Brain microvascular endothelial cell (primary cell): ENCODE results near the gene LAMB4.

Source experiments
- DNase-seq: peaks from one replicate; pipeline ENCODE4 v3.0.0-alpha.2; 2020
- H3K27ac ChIP-seq: fragments of 250-450 bp; sonication (Bioruptor Pico); 2 replicates; pipeline ENCODE4 v1.5.1; 2020; ENCODE audit warnings: mild to moderate bottlenecking, moderate library complexity
- H3K27me3 ChIP-seq: fragments of 250-450 bp; sonication (Bioruptor Pico); replicated peaks from 2 replicates; pipeline ENCODE4 v1.5.1; 2020; ENCODE audit warnings: mild to moderate bottlenecking
- H3K36me3 ChIP-seq: fragments of 250-450 bp; sonication (Bioruptor Pico); replicated peaks from 2 replicates; pipeline ENCODE4 v1.5.1; 2020; ENCODE audit warnings: mild to moderate bottlenecking
- H3K4me3 ChIP-seq: 2 replicates; pipeline ENCODE4 v1.5.1; 2011; ENCODE audit warnings: low read depth, mild to moderate bottlenecking, control low read depth, low read length, moderate library complexity
- in situ Hi-C: cut with HindIII; loops from 2 replicates; pipeline ENCODE4 v1.10.0; 2017; ENCODE audit warnings: low sequenced_read_pairs, low pct_ligation_motif_present
- TF ChIP-seq, protein P1 (sequence below): IDR thresholded peaks from 2 replicates; pipeline ENCODE4 v1.5.1; 2011; ENCODE audit warnings: low read depth, mild to moderate bottlenecking, moderate library complexity, low read length, control low read depth, inconsistent platforms; ENCODE audit errors: missing control alignments

The LAMB4 gene

DNA sequence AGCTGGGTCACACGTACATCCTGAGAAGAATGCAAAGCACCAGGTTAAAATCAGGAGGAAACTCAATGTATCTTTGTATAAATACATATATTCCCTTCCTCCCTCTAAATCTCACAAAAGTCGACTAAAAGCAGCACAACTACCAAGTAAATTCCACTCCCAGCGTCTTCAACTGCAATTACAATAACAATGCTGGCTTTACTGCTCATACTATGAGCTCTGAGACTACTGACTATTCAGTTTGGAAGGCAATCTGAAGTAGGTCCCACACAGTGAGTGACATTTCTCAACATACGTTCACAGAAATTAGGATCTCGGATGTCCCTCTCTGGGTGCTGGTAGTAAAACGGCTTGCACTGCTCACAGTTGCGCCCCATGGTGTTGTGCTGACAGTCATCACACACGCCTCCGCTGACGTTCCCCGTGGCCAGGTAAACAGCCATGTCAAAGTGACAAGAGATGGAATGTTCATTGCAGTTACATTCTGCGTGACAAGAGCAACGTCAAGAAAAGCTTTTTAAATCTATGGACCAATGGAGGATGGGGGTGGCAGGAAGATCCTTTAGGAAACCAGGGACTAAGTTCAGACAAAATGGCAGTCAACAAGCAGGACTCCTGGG, 154.7 kb downstream of the LAMB4 start:
- Histone ChIP-seq H3K27me3 (no peaks in the 10 kb centered on the region), H3K27ac (no peak overlapping the region), H3K4me3 (no peak overlapping the region), H3K36me3 (peaks cover 90% of the 10 kb centered on the region)
- in situ Hi-C loops: no loop called here
- TF ChIP-seq, protein P1, sequence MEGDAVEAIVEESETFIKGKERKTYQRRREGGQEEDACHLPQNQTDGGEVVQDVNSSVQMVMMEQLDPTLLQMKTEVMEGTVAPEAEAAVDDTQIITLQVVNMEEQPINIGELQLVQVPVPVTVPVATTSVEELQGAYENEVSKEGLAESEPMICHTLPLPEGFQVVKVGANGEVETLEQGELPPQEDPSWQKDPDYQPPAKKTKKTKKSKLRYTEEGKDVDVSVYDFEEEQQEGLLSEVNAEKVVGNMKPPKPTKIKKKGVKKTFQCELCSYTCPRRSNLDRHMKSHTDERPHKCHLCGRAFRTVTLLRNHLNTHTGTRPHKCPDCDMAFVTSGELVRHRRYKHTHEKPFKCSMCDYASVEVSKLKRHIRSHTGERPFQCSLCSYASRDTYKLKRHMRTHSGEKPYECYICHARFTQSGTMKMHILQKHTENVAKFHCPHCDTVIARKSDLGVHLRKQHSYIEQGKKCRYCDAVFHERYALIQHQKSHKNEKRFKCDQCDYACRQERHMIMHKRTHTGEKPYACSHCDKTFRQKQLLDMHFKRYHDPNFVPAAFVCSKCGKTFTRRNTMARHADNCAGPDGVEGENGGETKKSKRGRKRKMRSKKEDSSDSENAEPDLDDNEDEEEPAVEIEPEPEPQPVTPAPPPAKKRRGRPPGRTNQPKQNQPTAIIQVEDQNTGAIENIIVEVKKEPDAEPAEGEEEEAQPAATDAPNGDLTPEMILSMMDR: no peak
- no peak for DNase-seq

DNA sequence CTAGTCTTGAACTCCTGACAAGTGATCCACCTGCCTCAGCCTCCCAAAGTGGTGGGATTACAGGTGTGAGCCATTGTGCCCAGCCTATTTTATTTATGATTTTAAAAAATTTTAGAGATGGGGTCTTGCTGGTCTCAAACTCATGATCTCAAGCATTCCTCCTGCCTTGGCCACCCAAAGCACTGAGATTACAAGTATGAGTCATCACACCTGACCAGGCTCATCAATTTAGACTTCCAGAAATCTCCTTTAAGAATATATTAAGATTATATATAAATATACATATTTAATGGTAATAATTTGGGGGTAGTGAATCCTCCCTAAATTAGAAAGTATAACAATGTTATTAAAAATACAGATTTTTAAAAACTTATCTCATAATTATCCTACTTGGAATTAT, 156.3 kb downstream of the LAMB4 start:
- Histone ChIP-seq H3K27ac (peak overlapping the region; percentile 2), H3K27me3 (no peaks in the 10 kb centered on the region), H3K4me3 (no peak overlapping the region), H3K36me3 (peaks cover 86% of the 10 kb centered on the region)
- DNase-seq: no peak
- in situ Hi-C loops: no loop called here
- TF ChIP-seq, protein P1: no peak
